Peyer's patch (tissue), 4 donors: ENCODE measurements around the gene MATR3.

Experiments
- POLR2A ChIP-seq, 2 donors: fragments of 450-650 bp; IDR thresholded peaks; one replicate each; pipeline ENCODE4 v1.5.1; 2017; ENCODE audit warnings: antibody characterized with exemption in 2 of 2, mild to moderate bottlenecking in 2 of 2, moderate library complexity in 2 of 2
- TF ChIP-seq, protein P1 (sequence below), 6 experiments: fragments of 450-650 bp in 4 of 6; fragments of 200-600 bp in 2 of 6; sonication (generic) in 1 of 6; IDR thresholded peaks; one replicate each; pipeline ENCODE4 v1.5.1; 2017 to 2019; ENCODE audit warnings: antibody characterized with exemption in 6 of 6, mild to moderate bottlenecking in 3 of 6, moderate library complexity in 1 of 6

DNA sequence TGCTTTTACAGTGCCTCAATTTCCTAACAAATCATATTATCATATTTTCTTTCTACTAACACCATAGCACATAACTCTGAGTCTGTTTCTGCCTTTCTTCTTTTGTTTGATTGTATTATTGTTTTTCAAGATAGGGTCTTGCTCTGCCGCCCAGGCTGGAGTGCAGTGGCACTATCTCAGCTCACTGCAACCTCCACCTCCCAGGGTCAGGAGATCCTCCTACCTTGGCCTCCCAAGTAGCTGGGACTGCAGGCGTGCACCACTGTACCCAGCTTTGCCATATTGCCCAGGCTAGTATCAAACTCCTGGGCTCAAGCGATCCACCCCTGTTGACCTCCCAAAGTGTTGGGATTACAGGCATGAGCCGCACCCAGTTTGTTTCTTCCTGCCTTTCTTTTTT is 66.8 kb downstream of the MATR3 start:
- no peak for TF ChIP-seq POLR2A (IDR thresholded peaks at IDR 0.05)
- TF ChIP-seq, protein P1, sequence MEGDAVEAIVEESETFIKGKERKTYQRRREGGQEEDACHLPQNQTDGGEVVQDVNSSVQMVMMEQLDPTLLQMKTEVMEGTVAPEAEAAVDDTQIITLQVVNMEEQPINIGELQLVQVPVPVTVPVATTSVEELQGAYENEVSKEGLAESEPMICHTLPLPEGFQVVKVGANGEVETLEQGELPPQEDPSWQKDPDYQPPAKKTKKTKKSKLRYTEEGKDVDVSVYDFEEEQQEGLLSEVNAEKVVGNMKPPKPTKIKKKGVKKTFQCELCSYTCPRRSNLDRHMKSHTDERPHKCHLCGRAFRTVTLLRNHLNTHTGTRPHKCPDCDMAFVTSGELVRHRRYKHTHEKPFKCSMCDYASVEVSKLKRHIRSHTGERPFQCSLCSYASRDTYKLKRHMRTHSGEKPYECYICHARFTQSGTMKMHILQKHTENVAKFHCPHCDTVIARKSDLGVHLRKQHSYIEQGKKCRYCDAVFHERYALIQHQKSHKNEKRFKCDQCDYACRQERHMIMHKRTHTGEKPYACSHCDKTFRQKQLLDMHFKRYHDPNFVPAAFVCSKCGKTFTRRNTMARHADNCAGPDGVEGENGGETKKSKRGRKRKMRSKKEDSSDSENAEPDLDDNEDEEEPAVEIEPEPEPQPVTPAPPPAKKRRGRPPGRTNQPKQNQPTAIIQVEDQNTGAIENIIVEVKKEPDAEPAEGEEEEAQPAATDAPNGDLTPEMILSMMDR (IDR thresholded peaks at IDR 0.05): no peak
